DOHH2 (cell line): ENCODE measurements around the gene BDKRB2.

Experiments
- EZH2phosphoT487 ChIP-seq: fragments of 200-600 bp; sonication (generic); IDR thresholded peaks from 2 replicates; pipeline ENCODE4 v1.6.1; 2017; ENCODE audit warnings: borderline replicate concordance, mild to moderate bottlenecking, antibody characterized with exemption, low read length, moderate library complexity, mixed read lengths
- TF ChIP-seq, protein P1 (sequence below): fragments of 200-600 bp; sonication (generic); IDR thresholded peaks from one replicate; pipeline ENCODE4 v1.5.1; 2014; ENCODE audit warnings: antibody characterized with exemption, mild to moderate bottlenecking, low read depth, low read length; ENCODE audit not compliant: poor library complexity, severe bottlenecking

DNA sequence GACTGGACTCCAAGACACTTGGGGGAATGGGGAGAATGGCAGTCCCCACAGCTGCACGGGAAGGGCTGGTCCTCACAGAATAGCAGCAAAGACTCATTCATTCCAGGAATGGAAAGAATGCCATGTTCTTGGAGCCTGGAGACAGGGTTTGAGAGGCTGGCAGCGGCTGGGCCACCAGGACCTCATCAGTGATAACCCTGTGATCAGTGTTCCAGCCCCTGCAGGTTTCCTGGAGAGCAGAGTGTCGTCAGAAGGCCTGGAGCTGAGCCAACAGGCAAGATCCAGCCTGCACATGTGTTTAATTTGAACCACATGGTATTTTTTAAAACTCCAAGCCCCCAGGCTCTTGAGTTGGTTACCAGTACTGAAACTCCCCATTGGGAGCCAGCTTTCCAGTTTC lies 62.7 kb downstream of the BDKRB2 start:
- TF ChIP-seq, protein P1, sequence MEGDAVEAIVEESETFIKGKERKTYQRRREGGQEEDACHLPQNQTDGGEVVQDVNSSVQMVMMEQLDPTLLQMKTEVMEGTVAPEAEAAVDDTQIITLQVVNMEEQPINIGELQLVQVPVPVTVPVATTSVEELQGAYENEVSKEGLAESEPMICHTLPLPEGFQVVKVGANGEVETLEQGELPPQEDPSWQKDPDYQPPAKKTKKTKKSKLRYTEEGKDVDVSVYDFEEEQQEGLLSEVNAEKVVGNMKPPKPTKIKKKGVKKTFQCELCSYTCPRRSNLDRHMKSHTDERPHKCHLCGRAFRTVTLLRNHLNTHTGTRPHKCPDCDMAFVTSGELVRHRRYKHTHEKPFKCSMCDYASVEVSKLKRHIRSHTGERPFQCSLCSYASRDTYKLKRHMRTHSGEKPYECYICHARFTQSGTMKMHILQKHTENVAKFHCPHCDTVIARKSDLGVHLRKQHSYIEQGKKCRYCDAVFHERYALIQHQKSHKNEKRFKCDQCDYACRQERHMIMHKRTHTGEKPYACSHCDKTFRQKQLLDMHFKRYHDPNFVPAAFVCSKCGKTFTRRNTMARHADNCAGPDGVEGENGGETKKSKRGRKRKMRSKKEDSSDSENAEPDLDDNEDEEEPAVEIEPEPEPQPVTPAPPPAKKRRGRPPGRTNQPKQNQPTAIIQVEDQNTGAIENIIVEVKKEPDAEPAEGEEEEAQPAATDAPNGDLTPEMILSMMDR: no peak
- TF ChIP-seq EZH2phosphoT487: no peak
